OCI-LY1 (cell line): ENCODE measurements around the gene CD79B.
A peak's percentile ranks its signal among the peaks of the same experiment; 100 is the strongest.

Experiments
- EZH2 ChIP-seq: fragments of 200-600 bp; sonication (generic), shearing (Covaris generic); IDR thresholded peaks from 2 replicates; pipeline ENCODE4 v1.8.0; 2017; ENCODE audit warnings: borderline replicate concordance, mixed run types, mild to moderate bottlenecking, antibody characterized with exemption, low read length, moderate library complexity, mixed read lengths
- TF ChIP-seq, protein P1 (sequence below): fragments of 200-600 bp; sonication (generic), shearing (Covaris generic); IDR thresholded peaks from 2 replicates; pipeline ENCODE4 v1.5.1; 2017; ENCODE audit warnings: mild to moderate bottlenecking, antibody characterized with exemption, low read length, moderate library complexity, mixed read lengths

GRCh38 chr17:63946440-63947363, 14.6 kb upstream of the CD79B start:
- TF ChIP-seq, protein P1, sequence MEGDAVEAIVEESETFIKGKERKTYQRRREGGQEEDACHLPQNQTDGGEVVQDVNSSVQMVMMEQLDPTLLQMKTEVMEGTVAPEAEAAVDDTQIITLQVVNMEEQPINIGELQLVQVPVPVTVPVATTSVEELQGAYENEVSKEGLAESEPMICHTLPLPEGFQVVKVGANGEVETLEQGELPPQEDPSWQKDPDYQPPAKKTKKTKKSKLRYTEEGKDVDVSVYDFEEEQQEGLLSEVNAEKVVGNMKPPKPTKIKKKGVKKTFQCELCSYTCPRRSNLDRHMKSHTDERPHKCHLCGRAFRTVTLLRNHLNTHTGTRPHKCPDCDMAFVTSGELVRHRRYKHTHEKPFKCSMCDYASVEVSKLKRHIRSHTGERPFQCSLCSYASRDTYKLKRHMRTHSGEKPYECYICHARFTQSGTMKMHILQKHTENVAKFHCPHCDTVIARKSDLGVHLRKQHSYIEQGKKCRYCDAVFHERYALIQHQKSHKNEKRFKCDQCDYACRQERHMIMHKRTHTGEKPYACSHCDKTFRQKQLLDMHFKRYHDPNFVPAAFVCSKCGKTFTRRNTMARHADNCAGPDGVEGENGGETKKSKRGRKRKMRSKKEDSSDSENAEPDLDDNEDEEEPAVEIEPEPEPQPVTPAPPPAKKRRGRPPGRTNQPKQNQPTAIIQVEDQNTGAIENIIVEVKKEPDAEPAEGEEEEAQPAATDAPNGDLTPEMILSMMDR, result peak; percentile 78
- TF ChIP-seq EZH2, result no peak
